HG03060 (cell line): Measurements from ENCODE around the gene COX6A2.

ENCODE experiments used
- ATAC-seq: cut with Tn5 transposase; IDR thresholded peaks from one replicate; pipeline ENCODE4 v1.9.1; 2021; ENCODE audit warnings: low read depth, moderate number of reproducible peaks; ENCODE audit not compliant: unreplicated experiment

Gene COX6A2

GRCh38 chr16:31412750-31413149 lies 15.4 kb downstream of the COX6A2 start:
- ATAC-seq: no peak

GRCh38 chr16:31411024-31411844 lies 16.9 kb downstream of the COX6A2 start:
- ATAC-seq: no peak

GRCh38 chr16:31410082-31410481 lies 18.1 kb downstream of the COX6A2 start:
- no peak for ATAC-seq

- no peak for ATAC-seq
Measured at GRCh38 chr16:31409433-31409832, 18.7 kb downstream of the COX6A2 start.

- no peak for ATAC-seq
Measured at GRCh38 chr16:31407406-31407805, 20.8 kb downstream of the COX6A2 start.

GRCh38 chr16:31404353-31405064 lies 23.7 kb downstream of the COX6A2 start:
- ATAC-seq: no peak

GRCh38 chr16:31403590-31404352 lies 24.4 kb downstream of the COX6A2 start:
- no peak for ATAC-seq

- ATAC-seq: no peak
Measured at GRCh38 chr16:31402687-31403086, 25.5 kb downstream of the COX6A2 start.

- no peak for ATAC-seq
Measured at GRCh38 chr16:31401436-31401835, 26.7 kb downstream of the COX6A2 start.

- no peak for ATAC-seq
Measured at GRCh38 chr16:31400191-31400590, 28.0 kb downstream of the COX6A2 start.

- ATAC-seq: no peak
Measured at GRCh38 chr16:31397701-31398100, 30.5 kb downstream of the COX6A2 start.

GRCh38 chr16:31397096-31397660 lies 31.0 kb downstream of the COX6A2 start:
- ATAC-seq: no peak

- ATAC-seq: no peak
Measured at GRCh38 chr16:31395647-31396046, 32.5 kb downstream of the COX6A2 start.

GRCh38 chr16:31393056-31393455 lies 35.1 kb downstream of the COX6A2 start, which contains the start of gene ITGAD:
TSS of gene ITGAD (plus strand) at chr16:31393335. CDS start at chr16:31393361, 26 bp downstream.
- ATAC-seq: no peak

GRCh38 chr16:31390504-31391041 lies 37.6 kb downstream of the COX6A2 start:
- ATAC-seq: no peak

- no peak for ATAC-seq
Measured at GRCh38 chr16:31388535-31388934, 39.6 kb downstream of the COX6A2 start.

GRCh38 chr16:31386157-31386984 lies 41.8 kb downstream of the COX6A2 start:
- ATAC-seq: peak; percentile 52

GRCh38 chr16:31385680-31386079 lies 42.5 kb downstream of the COX6A2 start:
- ATAC-seq: no peak

- no peak for ATAC-seq
Measured at GRCh38 chr16:31382485-31383161, 45.5 kb downstream of the COX6A2 start.
